GM19239 (cell line): ENCODE results near the gene TMPRSS13.
A peak's percentile ranks its signal among the peaks of the same experiment; 100 is the strongest.
"Not testable (repeated sequence)": the region's sequence is repeated elsewhere in the genome, so short reads cannot be mapped to it uniquely, and the experiment has no call there.

Experiments used
- DNase-seq: peaks from one replicate; pipeline ENCODE4 v3.0.0; 2011; ENCODE audit warnings: low spot score; ENCODE audit not compliant: insufficient read length
- FAIRE-seq: peaks from 2 replicates; lab custom pipeline; 2011; peaks lifted over from hg19 to GRCh38; lab: Jason Lieb, UNC

TMPRSS13 gene

DNA sequence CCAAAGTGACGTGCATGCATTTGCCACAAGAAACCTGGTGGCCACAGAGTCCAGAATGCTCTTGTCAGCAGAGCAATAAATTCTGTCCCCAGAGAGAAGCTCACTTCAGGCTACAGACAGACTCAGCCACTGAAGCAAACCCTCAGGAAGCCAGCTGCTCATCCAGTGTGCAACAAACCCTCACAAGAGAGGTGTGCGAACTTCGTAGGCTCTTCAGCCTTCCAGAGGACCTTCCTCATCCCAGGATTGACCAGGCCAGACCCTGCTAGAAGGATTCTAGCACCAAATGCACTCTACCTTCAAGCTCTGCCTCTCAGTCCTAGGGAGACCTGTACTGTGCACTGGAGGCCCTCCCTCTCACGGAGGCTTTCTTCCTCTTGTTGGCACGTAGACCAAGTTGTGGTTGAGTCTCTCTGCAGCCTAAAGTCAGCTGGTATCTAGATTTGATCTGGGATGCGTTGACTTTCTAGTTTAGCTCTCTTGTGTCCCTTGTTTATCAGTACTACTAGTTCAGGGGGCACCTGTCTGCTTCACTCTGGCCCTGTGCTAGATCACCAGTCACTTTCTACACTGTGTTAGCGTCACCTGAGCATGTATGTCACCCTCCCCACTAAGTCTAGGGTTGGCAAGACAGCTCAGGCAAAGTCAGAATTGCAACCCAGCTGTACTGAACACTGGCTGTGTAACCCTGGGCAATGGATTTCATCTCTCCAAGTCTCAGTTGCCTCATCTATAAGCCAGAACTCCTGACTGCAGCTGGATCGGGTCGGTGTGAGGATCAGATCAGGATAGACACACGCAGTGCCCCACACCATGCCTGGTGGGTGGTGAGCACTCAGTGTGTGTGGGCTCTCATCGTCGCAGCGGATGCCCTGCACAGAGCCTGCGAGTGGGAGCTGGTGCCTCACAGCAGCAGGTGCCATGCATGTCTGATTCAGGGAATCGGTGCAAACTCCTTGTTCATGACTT is 22.1 kb upstream of the TMPRSS13 start:
- FAIRE-seq, result peak; percentile 56
- no peak for DNase-seq

DNA sequence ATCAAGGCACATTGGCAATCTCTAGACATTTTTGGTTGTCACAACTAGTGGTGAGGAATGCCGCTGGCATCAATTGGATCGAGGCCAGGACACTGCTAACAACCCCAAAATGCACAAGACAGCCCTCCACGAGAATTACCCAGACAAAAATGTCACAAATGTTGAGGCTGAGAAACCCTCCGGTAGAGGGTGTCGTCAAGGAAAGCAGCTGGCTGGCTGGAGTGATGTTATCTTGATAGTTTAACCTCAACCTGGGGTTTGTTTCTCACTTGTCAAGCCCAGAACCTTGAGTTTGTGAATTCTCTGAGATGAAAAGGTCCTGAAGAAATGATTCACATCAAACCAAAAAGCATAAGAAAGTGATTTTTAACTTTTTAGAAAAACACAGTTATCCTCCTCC is 21.1 kb upstream of the TMPRSS13 start:
- FAIRE-seq, result peak; percentile 81
- DNase-seq, result no peak

DNA sequence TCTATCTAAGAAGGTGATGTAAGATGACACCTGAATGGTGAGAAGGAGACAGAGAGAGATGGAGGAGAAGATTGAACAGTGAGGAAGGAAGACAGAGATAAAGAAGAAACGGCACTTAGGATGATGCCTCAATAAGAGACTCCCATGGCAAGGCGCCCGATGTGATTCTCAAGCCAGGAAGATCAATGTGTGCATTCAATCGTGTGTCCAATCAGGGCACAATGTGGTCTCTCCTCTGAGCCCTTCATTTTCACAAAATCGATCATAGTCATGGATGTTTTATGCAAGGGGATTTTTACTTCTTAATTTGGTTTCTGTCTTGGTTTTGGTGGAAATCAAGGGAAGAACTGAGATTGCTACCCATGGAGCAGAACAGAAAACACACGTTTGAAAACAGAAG is 19.9 kb upstream of the TMPRSS13 start:
- FAIRE-seq (no peak), DNase-seq (no peak)

DNA sequence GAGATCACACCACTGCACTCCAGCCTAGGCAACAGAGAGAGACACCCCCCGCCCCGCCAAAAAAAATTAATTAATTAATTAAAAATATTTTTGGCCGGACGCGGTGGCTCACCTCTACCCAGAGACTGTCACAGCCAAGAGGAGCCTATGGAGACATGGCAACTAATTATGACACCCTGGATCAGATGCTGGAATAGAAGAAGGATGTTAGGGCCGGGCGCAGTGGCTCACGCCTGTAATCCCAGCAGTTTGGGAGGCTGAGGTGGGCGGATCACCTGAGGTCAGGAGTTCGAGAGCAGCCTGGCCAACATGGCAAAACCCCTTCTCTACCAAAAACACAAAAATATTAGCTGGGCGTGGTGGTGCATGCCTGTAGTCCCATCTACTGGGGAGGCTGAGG is 19.3 kb upstream of the TMPRSS13 start:
- FAIRE-seq, DNase-seq: not testable (repeated sequence)

DNA sequence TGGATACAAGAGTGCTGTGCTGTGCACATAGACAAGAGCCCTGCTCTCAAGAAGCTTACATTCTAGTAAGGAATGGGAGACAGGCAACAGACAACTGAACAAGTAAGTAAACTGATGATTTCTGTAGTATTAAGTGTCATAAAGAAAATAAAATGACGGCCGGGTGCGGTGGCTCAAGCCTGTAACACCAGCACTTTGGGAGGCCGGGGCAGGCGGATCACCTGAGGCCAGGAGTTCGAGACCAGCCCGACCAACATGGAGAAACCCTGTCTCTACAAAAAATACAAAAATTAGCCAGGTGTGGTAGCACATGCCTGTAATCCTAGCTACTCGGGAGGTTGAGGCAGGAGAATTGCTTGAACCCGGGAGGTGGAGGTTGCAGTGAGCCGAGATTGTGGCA is 18.5 kb upstream of the TMPRSS13 start:
- not testable (repeated sequence) for DNase-seq, FAIRE-seq

DNA sequence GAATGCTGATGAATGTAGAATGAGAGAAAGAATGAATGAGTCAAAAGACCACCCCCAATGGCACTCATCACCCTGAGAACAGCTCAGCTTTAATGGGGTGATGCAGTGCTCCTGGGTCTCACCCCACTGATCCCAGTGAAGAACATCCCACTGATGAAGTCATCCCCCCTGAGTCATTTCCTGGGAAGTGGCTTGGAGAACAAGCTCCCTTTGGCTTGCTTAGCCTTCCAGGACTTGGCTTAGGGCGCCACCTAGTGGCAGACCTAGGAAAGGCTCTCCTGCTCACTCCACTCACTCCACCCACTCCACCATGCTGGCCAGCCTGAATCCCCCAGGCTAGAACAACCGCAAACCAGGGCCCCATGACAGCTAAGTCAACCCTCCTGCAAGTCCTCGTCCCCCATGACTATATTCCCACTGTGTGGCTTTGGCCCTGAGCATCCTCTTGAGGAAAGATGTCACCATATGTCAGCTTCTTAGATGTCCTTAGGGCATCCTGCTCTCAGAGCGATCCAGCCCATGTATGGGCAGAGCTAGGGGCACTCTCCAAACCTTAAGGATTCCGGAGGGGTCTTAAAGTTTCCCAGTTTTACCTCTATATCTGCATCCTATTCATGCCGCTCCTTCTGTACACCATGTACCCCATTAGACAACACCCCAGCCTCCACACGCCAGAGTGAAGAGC is 17.8 kb upstream of the TMPRSS13 start:
- DNase-seq, result no peak
- peak; percentile 64 for FAIRE-seq

DNA sequence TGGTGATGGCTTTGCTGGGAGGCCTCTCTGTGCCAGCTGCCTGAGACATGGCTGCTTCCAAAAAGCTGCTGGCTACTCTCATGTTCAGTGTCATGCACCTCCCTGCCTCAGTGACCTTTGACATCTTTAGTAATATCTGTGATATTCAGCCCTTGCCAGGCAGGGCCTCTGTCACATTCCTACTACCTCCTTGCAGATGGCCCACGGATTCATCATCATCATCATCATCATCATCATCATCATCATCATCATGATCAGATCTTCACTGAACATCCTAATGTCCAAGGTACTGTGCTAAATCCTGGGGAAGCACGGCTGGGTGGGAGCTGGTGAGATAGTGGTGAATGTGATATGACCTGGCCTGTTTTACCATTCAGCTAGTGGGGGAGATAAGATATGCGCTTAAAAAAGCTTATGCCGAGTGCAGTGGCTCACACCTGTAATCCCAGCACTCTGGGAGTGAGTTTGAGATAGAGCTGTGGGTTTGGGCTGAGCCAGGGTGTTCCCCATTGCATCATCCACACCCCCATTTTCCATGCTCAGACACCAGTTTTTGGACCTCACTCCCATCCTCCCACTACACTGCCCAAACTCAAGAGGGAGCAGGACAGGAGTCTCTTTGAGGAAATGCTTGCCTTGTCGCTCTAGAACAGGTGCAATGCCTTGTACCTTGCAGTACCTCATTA is 17.1 kb upstream of the TMPRSS13 start:
- DNase-seq (no peak), FAIRE-seq (no peak)

DNA sequence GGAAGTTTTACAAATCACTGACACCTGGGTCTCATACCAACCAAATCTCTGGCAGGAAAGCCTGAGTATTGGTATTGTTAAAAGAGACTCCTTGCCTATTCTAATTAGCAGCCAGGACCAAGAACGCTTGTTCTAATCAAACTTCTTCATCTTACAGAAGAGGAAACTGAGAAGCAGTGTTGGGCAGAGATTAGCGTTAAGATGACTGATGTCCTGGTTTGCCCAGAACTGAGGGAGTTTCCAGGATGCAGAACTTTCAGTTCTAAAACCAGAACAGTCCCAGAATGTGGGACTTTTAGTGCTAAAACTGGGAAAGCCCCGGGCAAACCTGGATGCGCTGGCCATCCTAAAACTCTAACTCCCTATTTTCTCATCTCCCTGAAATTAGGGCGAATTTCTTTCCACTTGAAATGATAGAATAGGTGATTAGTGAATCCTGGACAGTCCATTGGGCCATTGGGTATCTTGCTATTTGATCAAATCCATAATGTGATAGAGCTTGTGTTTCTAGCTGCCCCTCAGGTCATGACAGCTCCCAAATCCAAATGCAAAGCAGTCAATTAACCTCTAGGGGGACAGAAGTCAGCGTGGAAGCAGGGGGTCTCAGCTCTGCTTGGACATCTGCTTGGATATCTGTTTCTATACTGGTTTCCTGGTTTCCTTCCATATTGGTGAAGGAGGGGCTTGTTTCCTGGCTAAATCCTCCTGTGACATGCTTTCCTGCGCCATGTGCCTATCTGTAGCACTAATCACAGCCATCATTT is 16.0 kb upstream of the TMPRSS13 start:
- DNase-seq (no peak), FAIRE-seq (no peak)

DNA sequence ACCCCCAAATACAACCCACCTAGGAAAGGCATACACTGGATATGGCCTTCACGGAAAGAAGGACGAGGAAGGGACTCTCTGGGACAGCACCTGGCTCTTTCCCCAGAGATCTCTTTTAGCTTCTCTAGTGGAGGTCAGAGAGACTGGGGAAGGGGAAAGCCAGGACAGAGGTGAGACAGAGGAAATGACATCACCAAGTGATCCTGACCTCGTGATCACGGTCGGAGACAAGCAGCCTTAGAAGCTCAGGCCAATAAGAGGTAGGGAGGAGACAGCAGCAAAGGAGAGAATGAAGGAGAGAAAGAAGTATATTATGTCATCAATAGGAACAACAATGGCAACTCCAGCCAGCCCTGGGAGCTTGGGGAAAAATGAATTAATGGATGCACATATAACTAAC is 15.4 kb upstream of the TMPRSS13 start:
- FAIRE-seq, result peak; percentile 59
- no peak for DNase-seq

DNA sequence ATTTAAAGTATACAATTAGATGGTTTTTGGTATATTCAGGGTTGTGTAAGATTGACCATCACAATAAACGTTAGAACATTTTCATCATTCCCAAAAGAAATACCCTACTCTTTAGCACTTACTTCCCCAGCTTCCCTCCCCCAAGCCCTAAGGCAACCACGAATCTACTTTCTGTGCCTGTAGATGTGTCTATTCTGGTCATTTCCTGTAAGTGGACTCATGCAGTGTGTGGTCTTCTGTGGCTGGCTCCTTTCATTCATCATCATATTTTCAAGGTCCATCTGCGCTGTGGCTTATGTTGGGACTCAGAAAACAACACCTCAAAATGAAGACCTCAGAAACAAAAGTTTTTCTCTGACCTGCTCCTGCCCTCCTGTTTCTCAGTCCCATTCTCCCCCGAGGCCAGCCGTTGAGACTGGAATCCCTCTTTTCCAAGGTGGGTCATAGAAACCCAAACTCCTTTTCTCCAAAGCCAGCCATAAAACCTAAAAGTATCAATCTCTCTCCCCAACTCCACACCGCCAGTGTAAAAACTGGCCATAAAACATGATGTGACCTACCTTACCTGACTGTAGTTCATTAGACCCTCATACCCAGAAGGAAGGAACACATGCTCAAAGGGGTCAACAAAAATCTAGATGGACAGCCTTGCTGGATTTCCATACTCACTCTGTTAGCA is 12.9 kb upstream of the TMPRSS13 start:
- FAIRE-seq (no peak), DNase-seq (no peak)

DNA sequence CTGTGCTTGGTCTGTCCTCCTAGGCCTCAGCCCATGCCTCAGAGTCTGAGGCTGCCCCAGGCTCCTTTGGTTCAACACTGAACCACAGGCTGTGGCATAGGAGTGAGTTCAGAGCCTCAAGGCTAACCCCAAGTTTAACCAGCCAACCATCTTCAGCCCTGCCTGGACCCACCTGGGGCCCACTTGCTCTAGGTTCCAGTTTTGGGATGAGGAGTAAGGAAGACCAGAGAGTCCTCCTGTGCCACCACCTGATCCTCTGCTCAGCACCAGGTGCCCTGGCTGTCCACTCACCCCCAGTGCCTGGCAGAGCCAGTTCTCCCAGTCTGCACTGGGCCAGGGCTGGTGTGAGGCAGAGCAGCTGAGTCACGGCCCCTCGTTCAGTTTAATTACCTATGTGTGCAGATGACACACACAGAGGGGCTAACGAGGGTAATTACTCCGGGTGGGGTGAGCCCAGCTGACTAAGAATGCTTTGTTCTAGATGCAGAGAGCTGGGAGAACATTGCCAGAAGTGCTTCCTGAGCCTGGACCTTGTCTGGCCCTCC is 12.0 kb upstream of the TMPRSS13 start:
- DNase-seq, result no peak
- FAIRE-seq, result no peak

DNA sequence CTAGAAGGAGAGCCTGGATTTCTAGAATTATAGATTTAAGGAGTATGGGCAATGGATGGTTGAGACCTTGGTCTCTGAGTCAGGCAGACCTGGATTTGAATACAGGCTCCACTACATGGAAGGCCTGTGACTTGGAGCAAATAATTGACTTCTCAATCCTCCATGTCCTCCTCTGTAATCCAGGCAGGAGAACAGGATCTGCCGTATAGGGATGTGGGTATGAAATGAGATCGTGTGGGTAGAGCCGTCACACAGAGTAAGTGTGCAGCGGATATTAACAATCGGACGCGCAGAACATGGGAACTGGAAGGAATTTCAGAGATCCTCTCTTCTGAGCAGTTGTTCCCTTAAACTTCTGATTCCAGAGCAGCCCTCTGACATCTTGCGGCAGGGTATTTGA is 11.5 kb upstream of the TMPRSS13 start:
- no peak for FAIRE-seq

DNA sequence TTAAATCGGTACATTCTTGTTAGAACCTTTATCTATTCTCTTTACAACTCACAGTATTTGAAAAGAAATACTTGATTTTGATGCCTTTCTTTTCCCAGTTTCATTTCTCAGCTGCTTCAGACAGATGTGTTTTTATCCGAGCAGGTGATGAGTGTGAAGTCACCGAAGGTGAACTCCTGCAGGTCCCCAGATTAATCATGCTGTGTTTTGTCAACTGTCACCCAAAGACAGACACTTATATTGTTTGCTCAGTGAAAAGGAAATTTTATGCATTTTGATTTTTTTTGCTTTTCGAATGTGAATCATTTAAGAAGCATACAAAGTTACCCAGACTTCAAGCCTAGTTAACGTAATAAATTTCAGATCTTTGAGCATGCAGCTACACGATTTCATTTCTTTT is 7.8 kb upstream of the TMPRSS13 start:
- DNase-seq, result no peak
- FAIRE-seq, result no peak

More for the DNA sequence above, 11.5 kb upstream of the TMPRSS13 start:
- no peak for DNase-seq

DNA sequence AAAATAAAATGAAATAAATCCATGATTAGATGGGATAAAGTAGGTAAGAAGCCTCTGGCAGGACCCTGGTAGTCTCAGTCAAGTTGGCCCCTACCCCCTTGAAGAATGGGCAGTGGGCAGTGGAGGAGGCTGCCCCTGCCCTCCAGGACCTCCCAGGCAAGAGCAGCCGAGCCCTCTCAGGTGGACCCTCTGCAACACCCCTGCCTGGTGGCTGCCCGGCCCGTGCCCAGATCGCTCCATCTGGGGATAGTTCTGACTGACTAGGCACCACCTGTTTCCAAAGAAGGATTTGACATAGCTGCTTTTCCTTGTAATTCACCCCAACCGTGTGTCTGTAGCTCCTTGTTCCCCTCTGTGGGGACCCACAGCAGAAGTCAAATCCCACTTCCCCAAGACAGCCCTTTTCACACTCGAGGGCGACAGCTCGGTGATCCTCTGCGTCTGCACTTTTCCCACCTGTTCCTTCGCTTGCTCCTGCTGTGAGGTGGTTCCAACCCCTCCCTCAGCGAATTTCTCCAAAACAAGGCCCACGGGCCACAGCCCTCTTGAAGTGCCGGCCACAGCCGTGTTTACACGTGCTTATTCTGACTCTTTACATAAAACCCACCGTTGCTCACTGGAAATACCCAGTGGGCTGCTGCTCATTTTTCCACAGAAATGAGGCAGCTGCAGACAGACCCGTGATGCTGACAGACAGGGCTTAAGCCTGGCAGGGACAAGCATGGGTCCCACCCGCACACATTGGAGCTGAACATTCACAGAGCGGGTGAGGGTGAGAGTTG is 5.5 kb upstream of the TMPRSS13 start:
- FAIRE-seq, result no peak
- DNase-seq, result no peak

DNA sequence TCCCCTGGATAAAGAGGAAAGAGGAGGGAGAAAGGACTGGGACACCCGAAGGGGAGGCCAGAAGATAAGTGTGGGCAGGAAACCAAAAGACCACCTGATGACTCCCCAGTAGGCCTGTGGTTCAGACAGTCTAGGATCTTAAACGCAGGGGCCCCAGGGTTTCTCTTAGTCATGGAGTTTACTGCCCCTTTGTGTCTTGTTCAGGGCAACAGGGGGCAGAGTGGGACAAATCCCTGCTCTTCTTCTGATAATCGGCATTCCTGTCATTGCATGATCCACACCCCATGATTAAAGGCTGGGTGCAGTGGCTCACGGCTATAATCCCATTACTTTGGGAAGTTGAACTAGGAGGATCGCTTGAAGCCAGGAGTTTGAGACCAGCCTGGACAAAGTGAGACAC is 4.7 kb upstream of the TMPRSS13 start:
- FAIRE-seq (no peak), DNase-seq (no peak)

DNA sequence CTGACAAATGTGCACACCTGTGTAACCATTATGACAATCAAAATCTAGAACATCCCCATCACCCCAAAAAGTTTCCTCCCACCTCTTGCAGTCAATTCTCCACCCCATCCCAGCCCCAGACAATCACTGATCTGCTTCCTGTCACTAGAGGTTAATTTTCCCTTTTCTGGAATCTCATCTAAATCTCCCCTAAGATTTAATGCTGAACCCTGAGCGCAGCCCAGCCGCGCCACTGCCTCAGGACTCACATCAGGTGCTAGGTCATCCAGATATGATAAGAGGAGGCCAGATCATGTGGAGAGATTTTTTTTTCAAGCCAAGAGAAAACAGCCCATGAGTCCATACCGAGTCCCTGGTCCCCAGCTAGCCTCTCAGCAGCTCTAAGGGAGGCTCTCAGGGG is 4.3 kb upstream of the TMPRSS13 start:
- FAIRE-seq (no peak), DNase-seq (no peak)

DNA sequence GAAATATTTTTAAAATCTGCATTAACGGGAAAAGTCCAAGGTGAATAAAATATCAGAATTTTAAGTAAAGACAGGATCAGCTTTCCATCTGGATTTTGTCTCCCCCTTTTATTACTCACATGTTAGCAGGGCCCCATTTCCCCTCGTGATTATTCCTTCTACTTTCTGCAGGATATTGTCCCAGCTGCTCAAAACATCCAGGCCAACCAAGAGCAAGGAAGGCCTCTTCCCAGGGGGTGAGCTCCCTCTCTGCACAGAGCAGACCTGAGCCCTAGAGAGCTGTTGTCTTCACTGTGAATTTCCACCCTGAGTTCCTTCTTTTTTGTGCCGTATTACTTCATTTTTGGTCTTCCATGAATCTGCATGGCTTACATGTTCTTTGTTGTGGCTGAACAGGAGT is 3.7 kb upstream of the TMPRSS13 start:
- DNase-seq, result no peak
- no peak for FAIRE-seq

DNA sequence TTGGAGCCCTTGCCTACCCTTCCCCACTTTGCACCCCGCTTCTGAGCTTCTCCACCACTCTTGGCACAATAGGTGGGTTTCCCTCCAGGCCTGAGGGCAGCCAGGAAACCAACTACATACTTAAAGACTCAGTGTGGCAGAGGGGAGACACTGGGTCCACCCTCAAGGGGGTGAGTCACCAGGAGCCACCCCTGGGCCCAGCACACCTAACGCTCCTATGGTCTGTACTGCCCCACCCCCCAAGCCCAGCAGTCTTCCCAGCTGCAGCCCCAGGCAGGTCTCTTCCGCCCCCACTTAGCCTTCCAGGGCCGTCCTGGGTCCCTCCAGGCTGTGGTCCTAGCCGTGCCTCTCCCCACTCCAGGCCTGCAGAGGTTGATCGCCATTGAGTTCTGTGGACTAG is 3.2 kb upstream of the TMPRSS13 start:
- DNase-seq (no peak), FAIRE-seq (no peak)

DNA sequence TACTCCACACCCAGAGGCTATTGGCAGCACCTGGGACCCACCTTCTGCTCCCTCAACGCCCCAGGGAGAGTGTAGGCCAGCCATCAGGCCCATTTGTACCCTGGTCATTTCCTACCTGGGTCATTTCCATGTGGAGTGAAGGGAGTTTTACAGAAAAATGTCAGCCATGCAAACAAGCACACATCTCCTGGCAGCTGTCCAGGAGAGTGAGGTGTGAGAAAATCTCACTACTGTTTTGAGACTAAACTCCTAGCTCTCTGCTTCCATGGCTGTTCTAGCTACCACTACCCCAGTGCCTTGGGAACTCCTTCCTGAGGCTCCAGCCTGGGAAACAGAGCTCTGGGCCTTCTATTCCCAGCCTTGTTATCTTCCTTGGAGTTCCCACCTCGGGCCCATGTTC is 2.8 kb upstream of the TMPRSS13 start:
- DNase-seq, result no peak
- FAIRE-seq, result peak; percentile 95
